ENCODE measurements around the gene UBE2O. TPM values are rescaled to one million over a fixed set of nuclear protein-coding genes. Genes with fewer than 3 reads are reported as not detected.

The UBE2O gene
- total and polyA plus RNA-seq, 2 donors (not counting 1 experiment from before 2014, with no cell fraction given): 11.5 to 12.4 TPM

DNA sequence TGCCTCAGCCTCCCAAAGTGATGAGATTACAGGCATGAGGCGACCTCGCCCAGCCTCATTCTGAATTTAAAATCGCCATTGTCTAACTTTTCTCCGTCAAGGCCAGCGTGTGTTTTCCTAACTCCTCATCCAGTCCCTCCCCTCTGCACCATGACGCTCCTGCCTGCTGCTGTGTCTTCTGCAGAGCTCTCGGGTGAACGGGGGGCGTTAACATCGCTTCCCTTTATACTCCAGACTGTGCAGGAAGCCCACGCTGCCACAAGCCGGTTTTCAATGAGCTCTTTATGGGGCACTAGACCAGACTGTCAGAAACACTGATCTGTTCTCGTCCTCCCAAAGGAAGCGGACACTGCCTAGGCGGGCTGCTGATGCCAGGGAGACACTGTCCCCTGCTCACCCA, 27.7 kb upstream of the UBE2O start:
- Histone ChIP-seq H3K27ac (ENCODE audit: insufficient read depth, low read length) (no peak overlapping the region), H3K27me3 (ENCODE audit: control insufficient read depth, insufficient read depth, low read length) (no peaks in the 10 kb centered on the region), H3K9ac (ENCODE audit: insufficient read depth, low read length) (no peak overlapping the region), H3K79me2 (ENCODE audit: control insufficient read depth, insufficient read depth, low read length) (no peaks in the 10 kb centered on the region), H2AFZ (ENCODE audit: low read length) (peak overlapping the region; percentile 18), H3K9me3 (ENCODE audit: control insufficient read depth, insufficient read depth, low read depth, low read length) (no peaks in the 10 kb centered on the region), H4K20me1 (ENCODE audit: control insufficient read depth, extremely low read depth, insufficient read depth, low read length) (no peaks in the 10 kb centered on the region), H3K4me2 (ENCODE audit: extremely low read depth, insufficient read depth, low read length) (no peak overlapping the region), H3K4me3 (replicated peaks in 1 of 4; ENCODE audit: control extremely low read depth in 1 of 4, insufficient read depth in 1 of 4, low read depth in 3 of 4, low read length in 4 of 4) (no peak overlapping the region), H3K36me3 (ENCODE audit: control insufficient read depth, insufficient read depth, low read length) (no peaks in the 10 kb centered on the region), H3K4me1 (ENCODE audit: control insufficient read depth, extremely low read depth, insufficient read depth, low read length) (peaks cover 4% of the 10 kb centered on the region)
- TF ChIP-seq EZH2 (IDR thresholded peaks at IDR 0.05; ENCODE audit: low read length, missing control alignments): no peak
- TF ChIP-seq, protein P1, sequence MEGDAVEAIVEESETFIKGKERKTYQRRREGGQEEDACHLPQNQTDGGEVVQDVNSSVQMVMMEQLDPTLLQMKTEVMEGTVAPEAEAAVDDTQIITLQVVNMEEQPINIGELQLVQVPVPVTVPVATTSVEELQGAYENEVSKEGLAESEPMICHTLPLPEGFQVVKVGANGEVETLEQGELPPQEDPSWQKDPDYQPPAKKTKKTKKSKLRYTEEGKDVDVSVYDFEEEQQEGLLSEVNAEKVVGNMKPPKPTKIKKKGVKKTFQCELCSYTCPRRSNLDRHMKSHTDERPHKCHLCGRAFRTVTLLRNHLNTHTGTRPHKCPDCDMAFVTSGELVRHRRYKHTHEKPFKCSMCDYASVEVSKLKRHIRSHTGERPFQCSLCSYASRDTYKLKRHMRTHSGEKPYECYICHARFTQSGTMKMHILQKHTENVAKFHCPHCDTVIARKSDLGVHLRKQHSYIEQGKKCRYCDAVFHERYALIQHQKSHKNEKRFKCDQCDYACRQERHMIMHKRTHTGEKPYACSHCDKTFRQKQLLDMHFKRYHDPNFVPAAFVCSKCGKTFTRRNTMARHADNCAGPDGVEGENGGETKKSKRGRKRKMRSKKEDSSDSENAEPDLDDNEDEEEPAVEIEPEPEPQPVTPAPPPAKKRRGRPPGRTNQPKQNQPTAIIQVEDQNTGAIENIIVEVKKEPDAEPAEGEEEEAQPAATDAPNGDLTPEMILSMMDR (conservative IDR thresholded peaks at IDR 0.05 in 1 of 2, IDR thresholded peaks at IDR 0.05 in 1 of 2; ENCODE audit: low read depth in 1 of 2, low read length in 2 of 2): no peak
- peak in 1 of 2 donors; percentile 29 for DNase-seq (ENCODE audit: low read depth in 2 of 2)

DNA sequence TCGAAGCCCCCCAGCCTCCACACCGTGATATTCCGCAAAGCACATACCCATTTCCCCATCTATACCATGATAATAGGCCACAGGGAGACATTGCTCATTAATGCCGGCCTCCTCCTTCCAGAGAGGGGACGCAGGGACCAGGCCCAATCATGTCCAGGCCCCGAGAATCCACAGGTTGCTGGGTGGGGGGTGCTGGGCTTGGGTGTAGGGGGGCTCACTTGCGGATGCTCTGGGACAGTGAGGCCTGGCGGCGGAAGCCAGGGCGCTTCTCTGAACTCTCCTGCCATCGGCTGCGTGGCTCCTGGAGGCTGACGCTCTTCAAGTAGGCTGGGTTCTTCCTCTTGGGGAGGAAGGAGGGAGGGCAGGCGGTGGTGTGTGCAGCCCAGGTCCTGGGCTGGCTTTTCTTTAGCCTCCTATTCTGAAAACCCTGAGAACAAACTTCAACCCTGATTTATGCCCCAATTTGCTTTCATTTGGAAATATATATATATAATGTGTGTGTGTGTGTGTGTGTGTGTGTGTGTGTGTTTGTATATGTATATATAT, 26.6 kb upstream of the UBE2O start:
- no peak overlapping the region for H3K4me3 ChIP-seq (replicated peaks in 1 of 4; ENCODE audit: control extremely low read depth in 1 of 4, insufficient read depth in 1 of 4, low read depth in 3 of 4, low read length in 4 of 4)
- H3K9ac ChIP-seq (ENCODE audit: insufficient read depth, low read length): no peak overlapping the region
- no peaks in the 10 kb centered on the region for H3K27me3 ChIP-seq (ENCODE audit: control insufficient read depth, insufficient read depth, low read length)
- no peaks in the 10 kb centered on the region for H3K36me3 ChIP-seq (ENCODE audit: control insufficient read depth, insufficient read depth, low read length)
- no peak for DNase-seq (ENCODE audit: low read depth in 2 of 2)
- no peak for TF ChIP-seq EZH2 (IDR thresholded peaks at IDR 0.05; ENCODE audit: low read length, missing control alignments)
- TF ChIP-seq, protein P1 (conservative IDR thresholded peaks at IDR 0.05 in 1 of 2, IDR thresholded peaks at IDR 0.05 in 1 of 2; ENCODE audit: low read depth in 1 of 2, low read length in 2 of 2): no peak
- no peak overlapping the region for H2AFZ ChIP-seq (ENCODE audit: low read length)
- H3K9me3 ChIP-seq (ENCODE audit: control insufficient read depth, insufficient read depth, low read depth, low read length): no peaks in the 10 kb centered on the region
- H3K79me2 ChIP-seq (ENCODE audit: control insufficient read depth, insufficient read depth, low read length): no peaks in the 10 kb centered on the region
- no peaks in the 10 kb centered on the region for H3K4me1 ChIP-seq (ENCODE audit: control insufficient read depth, extremely low read depth, insufficient read depth, low read length)
- H4K20me1 ChIP-seq (ENCODE audit: control insufficient read depth, extremely low read depth, insufficient read depth, low read length): no peaks in the 10 kb centered on the region
- H3K4me2 ChIP-seq (ENCODE audit: extremely low read depth, insufficient read depth, low read length): no peak overlapping the region
- H3K27ac ChIP-seq (ENCODE audit: insufficient read depth, low read length): no peak overlapping the region

DNA sequence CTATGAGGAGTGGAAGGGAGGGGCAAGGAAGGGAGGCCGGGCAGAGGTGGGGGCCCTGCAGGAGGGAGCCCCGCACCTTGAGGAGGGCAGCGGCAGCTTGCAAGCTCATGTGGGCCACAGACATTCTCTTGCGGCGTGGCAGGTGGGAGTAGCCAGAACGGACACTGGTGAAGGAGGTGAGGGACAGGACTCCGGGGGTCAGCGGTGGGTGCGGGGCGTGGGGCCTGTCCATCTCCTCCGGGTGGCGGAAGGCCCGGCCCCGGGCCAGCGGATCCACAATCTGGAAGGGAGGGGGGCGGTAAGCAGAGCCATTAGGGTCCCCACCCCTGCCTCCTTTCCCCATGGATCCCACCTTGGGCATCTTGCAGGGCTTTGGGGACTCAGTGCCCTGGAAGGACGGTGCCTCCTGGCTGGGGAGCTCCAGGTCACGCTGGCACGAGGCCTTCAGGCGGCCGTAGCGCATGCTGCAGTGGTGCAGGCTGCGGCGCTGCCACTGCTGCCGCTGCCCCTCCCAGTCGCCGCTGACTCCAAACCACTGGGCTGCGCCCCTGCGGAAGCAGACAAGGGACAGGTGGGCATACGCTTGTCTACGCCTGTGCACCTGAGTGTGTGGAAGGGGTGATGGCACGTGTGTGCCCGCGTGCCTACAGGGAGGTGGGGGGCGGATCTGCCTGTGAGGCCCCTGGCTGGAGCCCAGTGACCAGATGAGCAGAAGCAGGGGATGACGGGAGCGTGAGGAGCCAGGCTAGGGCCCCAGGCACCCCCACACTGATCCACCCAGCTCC, 26.0 kb upstream of the UBE2O start:
- H3K27ac ChIP-seq (ENCODE audit: insufficient read depth, low read length): no peak overlapping the region
- TF ChIP-seq EZH2 (IDR thresholded peaks at IDR 0.05; ENCODE audit: low read length, missing control alignments): no peak
- TF ChIP-seq, protein P1 (conservative IDR thresholded peaks at IDR 0.05 in 1 of 2, IDR thresholded peaks at IDR 0.05 in 1 of 2; ENCODE audit: low read depth in 1 of 2, low read length in 2 of 2): no peak
- no peaks in the 10 kb centered on the region for H4K20me1 ChIP-seq (ENCODE audit: control insufficient read depth, extremely low read depth, insufficient read depth, low read length)
- no peaks in the 10 kb centered on the region for H3K9me3 ChIP-seq (ENCODE audit: control insufficient read depth, insufficient read depth, low read depth, low read length)
- H3K9ac ChIP-seq (ENCODE audit: insufficient read depth, low read length): no peak overlapping the region
- no peak for DNase-seq (ENCODE audit: low read depth in 2 of 2)
- no peaks in the 10 kb centered on the region for H3K27me3 ChIP-seq (ENCODE audit: control insufficient read depth, insufficient read depth, low read length)
- H3K79me2 ChIP-seq (ENCODE audit: control insufficient read depth, insufficient read depth, low read length): no peaks in the 10 kb centered on the region
- H3K4me3 ChIP-seq (replicated peaks in 1 of 4; ENCODE audit: control extremely low read depth in 1 of 4, insufficient read depth in 1 of 4, low read depth in 3 of 4, low read length in 4 of 4): no peak overlapping the region
- H2AFZ ChIP-seq (ENCODE audit: low read length): no peak overlapping the region
- no peaks in the 10 kb centered on the region for H3K4me1 ChIP-seq (ENCODE audit: control insufficient read depth, extremely low read depth, insufficient read depth, low read length)
- no peak overlapping the region for H3K4me2 ChIP-seq (ENCODE audit: extremely low read depth, insufficient read depth, low read length)
- H3K36me3 ChIP-seq (ENCODE audit: control insufficient read depth, insufficient read depth, low read length): no peaks in the 10 kb centered on the region

Measured in fibroblast of lung (primary cell).